Lower lobe of right lung (tissue), 2 donors: ENCODE data around the gene KCNC1. TPM values are rescaled to one million over a fixed set of nuclear protein-coding genes. Genes with fewer than 3 reads are reported as not detected.
A peak's percentile ranks its signal among the peaks of the same experiment; 100 is the strongest.

Source experiments
- ATAC-seq, 2 donors: fragments of 200-7000 bp; cut with Tn5 transposase; one replicate each; pipeline ENCODE4 v1.9.1; 2020 to 2022; ENCODE audit warnings: mild to moderate bottlenecking in 2 of 2, moderate library complexity in 2 of 2
- DNase-seq: peaks from one replicate; pipeline ENCODE4 v3.0.0-alpha.2; 2020
- H3K27ac ChIP-seq: fragments of 200-600 bp; one replicate; pipeline ENCODE4 v1.8.0; 2022
- H3K27me3 ChIP-seq: fragments of 200-600 bp; one replicate; pipeline ENCODE4 v1.8.0; 2022; ENCODE audit warnings: low read depth
- H3K36me3 ChIP-seq: fragments of 200-600 bp; one replicate; pipeline ENCODE4 v1.8.0; 2022; ENCODE audit warnings: mild to moderate bottlenecking
- H3K4me1 ChIP-seq: fragments of 200-600 bp; one replicate; pipeline ENCODE4 v1.8.0; 2022
- H3K4me3 ChIP-seq: fragments of 200-600 bp; one replicate; pipeline ENCODE4 v1.8.0; 2022; ENCODE audit warnings: mild to moderate bottlenecking
- H3K9me3 ChIP-seq: fragments of 200-600 bp; one replicate; pipeline ENCODE4 v1.8.0; 2022
- CTCF ChIP-seq: fragments of 200-600 bp; IDR thresholded peaks from one replicate; pipeline ENCODE4 v1.8.0; 2022; ENCODE audit warnings: antibody characterized with exemption, mild to moderate bottlenecking
- intact Hi-C: fragments of 100-400 bp; cut with DNase I; formaldehyde crosslinking; loops from one replicate; pipeline ENCODE4 v1.11.0; 2022
- total RNA-seq: library from RNA; stranded (reverse); fragmentation: NEBNext Ultra II Directional; extraction: Animal tissue kit (Norgen Biotek cat#: 25700); gene quantifications from one replicate; pipeline ENCODE4 v1.2.1, GENCODE V29; 2021
- donor health status: DM: no; HTN: yes; CAD: no; lungs with severe emphysema.

Gene KCNC1
- total RNA-seq, 1 donor from 2014 or later, result not detected

GRCh38 chr11:17821648-17822400 is 87.2 kb downstream of the KCNC1 start:
- H3K9me3 ChIP-seq, result no peaks in the 10 kb centered on the region
- peaks cover 13% of the 10 kb centered on the region for H3K4me1 ChIP-seq
- no peak for TF ChIP-seq CTCF
- H3K27ac ChIP-seq, result no peak overlapping the region
- ATAC-seq, result no peak
- H3K27me3 ChIP-seq, result no peaks in the 10 kb centered on the region
- no peaks in the 10 kb centered on the region for H3K36me3 ChIP-seq
- H3K4me3 ChIP-seq, result no peak overlapping the region
- no peak for DNase-seq
- intact Hi-C loops, result no loop called here

GRCh38 chr11:17822401-17822781 is 87.8 kb downstream of the KCNC1 start:
- H3K27ac ChIP-seq, result no peak overlapping the region
- TF ChIP-seq CTCF, result no peak
- intact Hi-C loops, result no loop called here
- H3K4me3 ChIP-seq, result no peak overlapping the region
- no peaks in the 10 kb centered on the region for H3K9me3 ChIP-seq
- peaks cover 13% of the 10 kb centered on the region for H3K4me1 ChIP-seq
- ATAC-seq, result no peak
- no peaks in the 10 kb centered on the region for H3K36me3 ChIP-seq
- DNase-seq, result no peak
- no peaks in the 10 kb centered on the region for H3K27me3 ChIP-seq

GRCh38 chr11:17827006-17827405 is 92.4 kb downstream of the KCNC1 start:
- no peaks in the 10 kb centered on the region for H3K9me3 ChIP-seq
- H3K36me3 ChIP-seq, result no peaks in the 10 kb centered on the region
- no peak for DNase-seq
- TF ChIP-seq CTCF, result no peak
- no peak overlapping the region for H3K27ac ChIP-seq
- H3K27me3 ChIP-seq, result no peaks in the 10 kb centered on the region
- intact Hi-C loops, result no loop called here
- H3K4me3 ChIP-seq, result no peak overlapping the region
- no peak for ATAC-seq
- H3K4me1 ChIP-seq, result peaks cover 7% of the 10 kb centered on the region

- Histone ChIP-seq H3K27ac (no peak overlapping the region), H3K27me3 (no peaks in the 10 kb centered on the region), H3K36me3 (no peaks in the 10 kb centered on the region), H3K4me3 (no peak overlapping the region), H3K9me3 (no peaks in the 10 kb centered on the region), H3K4me1 (no peaks in the 10 kb centered on the region)
- peak; percentile 61 to 84 for ATAC-seq
- intact Hi-C loops, result no loop called here
- DNase-seq, result peak; percentile 47
- no peak for TF ChIP-seq CTCF
Measured at GRCh38 chr11:17828311-17828751, 93.8 kb downstream of the KCNC1 start.

- Histone ChIP-seq H3K9me3 (no peaks in the 10 kb centered on the region), H3K27ac (no peak overlapping the region), H3K4me3 (no peak overlapping the region), H3K4me1 (no peaks in the 10 kb centered on the region), H3K36me3 (no peaks in the 10 kb centered on the region), H3K27me3 (no peaks in the 10 kb centered on the region)
- no peak for DNase-seq
- no peak for TF ChIP-seq CTCF
- intact Hi-C loops, result no loop called here
- no peak for ATAC-seq
Measured at GRCh38 chr11:17831228-17831627, 96.6 kb downstream of the KCNC1 start.
